Gastrocnemius medialis (tissue), 4 donors: Measurements from ENCODE around the gene HLX. TPM values are rescaled to one million over a fixed set of nuclear protein-coding genes. Genes with fewer than 3 reads are reported as not detected.

ENCODE experiments used
- ATAC-seq, 2 donors: fragments of 150-250 bp; one replicate each; pipeline ENCODE4 v1.9.1; 2016
- DNase-seq, 2 donors: peaks; one replicate each; pipeline ENCODE4 v3.0.0-alpha.2; 2019
- H3K27ac ChIP-seq, 4 donors: fragments of 200-600 bp; sonication (generic); 1 replicate in 1 of 4; 2 replicates in 3 of 4; pipeline ENCODE4 v1.5.1; 2016 to 2018; ENCODE audit warnings: mild to moderate bottlenecking in 2 of 4, moderate library complexity in 1 of 4
- H3K27me3 ChIP-seq, 3 donors: fragments of 200-600 bp; sonication (generic) in 2 of 3; 1 replicate in 1 of 3; 2 replicates in 2 of 3; pipeline versions ENCODE4 v1.5.1 to v1.6.0; 2016 to 2019; ENCODE audit warnings: mild to moderate bottlenecking in 1 of 3, moderate library complexity in 1 of 3
- H3K36me3 ChIP-seq, 2 donors: fragments of 200-600 bp; sonication (generic) in 1 of 2; one replicate each; pipeline ENCODE4 v1.5.1; 2017 to 2018
- H3K4me1 ChIP-seq, 2 donors: fragments of 200-600 bp; sonication (generic) in 1 of 2; one replicate each; pipeline ENCODE4 v1.5.1; 2016 to 2017; ENCODE audit warnings: mild to moderate bottlenecking in 2 of 2
- H3K4me3 ChIP-seq, 4 donors: fragments of 200-600 bp; sonication (generic) in 3 of 4; 1 replicate in 1 of 4; 2 replicates in 3 of 4; pipeline ENCODE4 v1.5.1; 2016 to 2019; ENCODE audit warnings: mild to moderate bottlenecking in 2 of 4
- H3K9me3 ChIP-seq, 3 donors: fragments of 200-600 bp; sonication (generic) in 2 of 3; 1 replicate in 1 of 3; 2 replicates in 2 of 3; pipeline ENCODE4 v1.5.1; 2016 to 2019
- CTCF ChIP-seq, 5 experiments: fragments of 450-650 bp in 3 of 5; fragments of 200-600 bp in 2 of 5; sonication (generic) in 2 of 5; IDR thresholded peaks in 4 of 5; conservative IDR thresholded peaks in 1 of 5; 1 replicate in 4 of 5; 2 replicates in 1 of 5; pipeline ENCODE4 v1.5.1; 2016 to 2019; ENCODE audit warnings: antibody characterized with exemption in 5 of 5, mild to moderate bottlenecking in 3 of 5, moderate library complexity in 3 of 5
- POLR2A ChIP-seq, 2 donors: fragments of 450-650 bp; IDR thresholded peaks; one replicate each; pipeline ENCODE4 v1.6.1; 2017; ENCODE audit warnings: antibody characterized with exemption in 2 of 2, mild to moderate bottlenecking in 2 of 2, moderate library complexity in 2 of 2
- in situ Hi-C, 4 donors: fragments of 200-750 bp; cut with MboI; loops; one replicate each; pipeline versions ENCODE4 v1.15.0 to v1.8.0; 2017; ENCODE audit warnings: low sequenced_read_pairs in 4 of 4
- intact Hi-C: fragments of 100-400 bp; cut with DNase I; formaldehyde crosslinking; loops from one replicate; pipeline ENCODE4 v1.15.1; 2023; ENCODE audit warnings: low total_unique reads
- total RNA-seq, 4 donors: library from RNA; depleted of rRNA; stranded (reverse); fragments of >200 nt; gene quantifications; one replicate each; pipeline versions ENCODE4 v1.1.0 to v1.2.3, GENCODE V29; 2016

Gene HLX
- total RNA-seq, 4 donors from 2014 or later: 3.5 to 8.3 (median 6.4) TPM

DNA sequence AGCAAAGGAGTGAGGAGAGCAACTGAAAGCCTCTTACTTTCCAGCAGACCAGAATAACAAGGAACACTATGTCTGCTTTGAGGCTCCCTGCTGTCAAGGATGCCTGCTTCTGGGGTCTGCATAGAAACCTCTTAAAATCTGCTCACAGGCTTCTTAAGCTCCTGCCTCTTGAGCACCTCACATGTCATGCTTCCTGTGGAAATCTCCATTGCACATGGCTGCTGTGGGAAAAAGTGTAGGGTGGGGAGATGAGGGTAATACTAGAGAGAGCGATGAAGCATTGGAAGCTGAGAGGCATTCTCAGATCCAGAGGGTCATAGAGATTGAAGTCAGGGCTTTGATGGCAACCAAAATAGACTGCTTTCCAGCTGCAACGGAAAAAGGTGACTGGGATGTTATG is 6.2 kb upstream of the HLX start:
- in situ Hi-C loops: loop anchor here (5.0 to 25.0 kb wide), 6 partner anchors 58 to 1589 kb away; no protein-coding TSS in a partner anchor

DNA sequence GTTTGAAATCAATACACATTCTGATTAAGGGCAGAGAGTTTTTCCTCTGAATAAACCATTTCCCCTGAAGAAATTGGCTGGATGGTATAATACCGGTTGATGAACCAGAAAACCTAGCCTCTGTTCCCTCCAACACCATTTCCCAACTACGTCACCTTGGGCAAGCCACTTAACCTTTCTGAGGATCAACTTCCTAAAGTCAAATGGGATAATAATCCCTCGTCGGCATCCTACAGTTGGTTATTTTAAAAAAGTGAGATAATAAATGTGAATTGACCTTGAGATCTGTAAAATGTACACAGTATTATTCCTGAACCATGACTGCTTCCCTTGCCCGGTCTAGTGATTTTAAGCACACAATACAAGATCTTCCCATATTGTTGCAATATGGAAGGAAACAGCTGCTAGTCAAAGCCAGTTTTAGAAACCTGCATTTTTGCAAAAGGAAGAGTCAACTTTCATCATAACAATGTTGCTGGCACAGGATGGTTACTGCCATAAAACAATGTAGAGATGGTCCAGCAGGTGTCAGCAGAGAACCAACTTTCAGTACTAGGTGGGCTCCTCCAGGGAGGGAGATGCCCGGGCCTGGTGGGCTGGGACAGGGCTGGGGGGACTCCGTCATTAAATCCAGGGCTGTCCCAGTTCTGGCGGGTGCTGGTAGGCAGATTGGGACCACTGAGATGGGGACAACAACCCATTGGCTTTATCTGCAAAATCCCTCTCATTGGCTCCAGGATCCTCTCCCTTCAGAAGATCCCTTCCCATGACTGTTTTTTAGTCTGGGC is 5.2 kb upstream of the HLX start:
- H3K9me3 ChIP-seq: no peaks in the 10 kb centered on the region
- peak; percentile 21 to 32 for ATAC-seq
- peaks cover 8 to 17% of the 10 kb centered on the region in 2 donors for H3K4me1 ChIP-seq
- no peak for DNase-seq
- no peaks in the 10 kb centered on the region for H3K36me3 ChIP-seq
- TF ChIP-seq CTCF (IDR thresholded peaks at IDR 0.05 in 4 of 5, conservative IDR thresholded peaks at IDR 0.05 in 1 of 5): peak; percentile 54 to 75 (median 70)
- no peak for TF ChIP-seq POLR2A (IDR thresholded peaks at IDR 0.05)
- intact Hi-C loops: loop anchor here (1.0 to 10.0 kb wide), 4 partner anchors 300 to 1591 kb away; partner anchors contain the start of gene DUSP10
- in situ Hi-C loops: loop anchor here (5.0 to 25.0 kb wide), 6 partner anchors 59 to 1588 kb away; no protein-coding TSS in a partner anchor
- no peaks in the 10 kb centered on the region for H3K27me3 ChIP-seq
- peak overlapping the region in 1 of 4 donors; percentile 5 for H3K27ac ChIP-seq
- H3K4me3 ChIP-seq: no peak overlapping the region

More for the DNA sequence above, 6.2 kb upstream of the HLX start:
- Histone ChIP-seq H3K9me3 (no peaks in the 10 kb centered on the region), H3K36me3 (no peaks in the 10 kb centered on the region), H3K4me3 (no peak overlapping the region), H3K27ac (no peak overlapping the region), H3K4me1 (peaks cover 4 to 17% of the 10 kb centered on the region in 2 donors), H3K27me3 (no peaks in the 10 kb centered on the region)
- ATAC-seq (no peak), DNase-seq (no peak)
- TF ChIP-seq POLR2A (IDR thresholded peaks at IDR 0.05) (no peak), CTCF (IDR thresholded peaks at IDR 0.05 in 4 of 5, conservative IDR thresholded peaks at IDR 0.05 in 1 of 5) (no peak)
- intact Hi-C loops: loop anchor here (10.0 kb wide), 2 partner anchors 872 to 1592 kb away; partner anchors contain the start of gene DUSP10

- intact Hi-C loops: loop anchor here (1.0 to 10.0 kb wide), 4 partner anchors 242 to 1590 kb away; partner anchors contain the start of gene DUSP10
- TF ChIP-seq POLR2A (IDR thresholded peaks at IDR 0.05) (no peak), CTCF (IDR thresholded peaks at IDR 0.05 in 4 of 5, conservative IDR thresholded peaks at IDR 0.05 in 1 of 5) (no peak)
- Histone ChIP-seq H3K36me3 (no peaks in the 10 kb centered on the region), H3K27me3 (no peaks in the 10 kb centered on the region), H3K9me3 (no peaks in the 10 kb centered on the region), H3K4me1 (peaks cover 8 to 17% of the 10 kb centered on the region in 2 donors), H3K4me3 (no peak overlapping the region), H3K27ac (peak overlapping the region in 1 of 4 donors; percentile 87)
- in situ Hi-C loops: loop anchor here (10.0 kb wide), 3 partner anchors 60 to 560 kb away; no protein-coding TSS in a partner anchor
- DNase-seq (no peak), ATAC-seq (no peak)
Observed at GRCh38 chr1:220875260-220875659, 4.0 kb upstream of the HLX start.

- in situ Hi-C loops: loop anchor here (10.0 kb wide), 3 partner anchors 62 to 558 kb away; no protein-coding TSS in a partner anchor
- H3K36me3 ChIP-seq: peaks cover 0 to 2% of the 10 kb centered on the region in 2 donors
- H3K4me1 ChIP-seq: peaks cover 8 to 17% of the 10 kb centered on the region in 2 donors
- H3K9me3 ChIP-seq: no peaks in the 10 kb centered on the region
- H3K27ac ChIP-seq: peak overlapping the region; percentile 87 to 94 (median 90)
- H3K27me3 ChIP-seq: no peaks in the 10 kb centered on the region
- TF ChIP-seq POLR2A (IDR thresholded peaks at IDR 0.05): peak in 1 of 2 donors; percentile 51
- no peak for TF ChIP-seq CTCF (IDR thresholded peaks at IDR 0.05 in 4 of 5, conservative IDR thresholded peaks at IDR 0.05 in 1 of 5)
- intact Hi-C loops: loop anchor here (5.0 to 10.0 kb wide), 3 partner anchors 241 to 1588 kb away; partner anchors contain the start of gene DUSP10
- peak overlapping the region; percentile 8 to 70 (median 41) for H3K4me3 ChIP-seq
- no peak for DNase-seq
- ATAC-seq: no peak
Observed at GRCh38 chr1:220876511-220877376, 2.5 kb upstream of the HLX start.
